Muscle layer of colon (tissue), 2 donors: ENCODE results near the gene SYNDIG1L.

Source experiments
- H3K27ac ChIP-seq: one replicate; pipeline ENCODE4 v1.7.0; 2013; ENCODE audit warnings: low read depth, mild to moderate bottlenecking, low read length, moderate library complexity
- H3K27me3 ChIP-seq, 2 donors: one replicate each; pipeline ENCODE4 v1.7.0; 2013; ENCODE audit warnings: low read length in 2 of 2, mild to moderate bottlenecking in 2 of 2; ENCODE audit not compliant: insufficient read depth in 2 of 2, control insufficient read depth in 1 of 2
- H3K36me3 ChIP-seq: one replicate; pipeline ENCODE4 v1.7.0; 2013; ENCODE audit warnings: mild to moderate bottlenecking, low read length; ENCODE audit not compliant: insufficient read depth
- H3K4me1 ChIP-seq: one replicate; pipeline ENCODE4 v1.7.0; 2013; ENCODE audit warnings: mild to moderate bottlenecking, low read length; ENCODE audit not compliant: insufficient read depth
- H3K4me3 ChIP-seq, 2 donors: one replicate each; pipeline ENCODE4 v1.7.0; 2013; ENCODE audit warnings: low read length in 2 of 2, low read depth in 1 of 2, mild to moderate bottlenecking in 1 of 2, moderate library complexity in 1 of 2
- H3K9ac ChIP-seq: one replicate; pipeline ENCODE4 v1.7.0; 2013; ENCODE audit warnings: low read length
- H3K9me3 ChIP-seq: one replicate; pipeline ENCODE4 v1.7.0; 2013; ENCODE audit warnings: mild to moderate bottlenecking, low read length
- donor health status: abdominal sarcoma.
- donor health status: Adenocarcinoma of cecum.

The SYNDIG1L gene

GRCh38 chr14:74380845-74381244, 45.2 kb downstream of the SYNDIG1L start:
- H3K4me1 ChIP-seq = no peaks in the 10 kb centered on the region
- no peak overlapping the region for H3K27ac ChIP-seq
- H3K4me3 ChIP-seq = no peak overlapping the region
- no peaks in the 10 kb centered on the region for H3K27me3 ChIP-seq
- H3K9me3 ChIP-seq = no peaks in the 10 kb centered on the region
- no peaks in the 10 kb centered on the region for H3K36me3 ChIP-seq
- no peak overlapping the region for H3K9ac ChIP-seq

DNA sequence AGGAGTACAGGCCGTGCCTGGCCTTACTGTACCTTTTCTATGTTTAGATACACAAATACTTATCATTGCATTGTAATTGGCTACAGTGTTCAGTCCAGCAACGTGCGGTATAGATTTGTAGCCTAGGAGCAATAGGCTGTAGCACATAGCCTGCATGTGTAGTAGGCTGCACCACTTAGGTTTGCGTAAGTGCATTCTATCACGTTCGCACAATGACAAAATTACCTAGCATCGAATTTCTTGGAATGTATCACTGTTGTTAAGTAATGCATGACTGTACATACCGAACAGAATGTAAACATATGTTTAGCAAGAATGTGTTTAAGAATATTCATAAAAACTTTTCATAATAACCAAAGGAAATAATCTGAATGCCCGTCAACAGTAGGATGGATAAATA, 45.8 kb downstream of the SYNDIG1L start:
- Histone ChIP-seq H3K4me3 (no peak overlapping the region), H3K9me3 (no peaks in the 10 kb centered on the region), H3K36me3 (no peaks in the 10 kb centered on the region), H3K27ac (no peak overlapping the region), H3K9ac (no peak overlapping the region), H3K4me1 (no peaks in the 10 kb centered on the region), H3K27me3 (no peaks in the 10 kb centered on the region)

DNA sequence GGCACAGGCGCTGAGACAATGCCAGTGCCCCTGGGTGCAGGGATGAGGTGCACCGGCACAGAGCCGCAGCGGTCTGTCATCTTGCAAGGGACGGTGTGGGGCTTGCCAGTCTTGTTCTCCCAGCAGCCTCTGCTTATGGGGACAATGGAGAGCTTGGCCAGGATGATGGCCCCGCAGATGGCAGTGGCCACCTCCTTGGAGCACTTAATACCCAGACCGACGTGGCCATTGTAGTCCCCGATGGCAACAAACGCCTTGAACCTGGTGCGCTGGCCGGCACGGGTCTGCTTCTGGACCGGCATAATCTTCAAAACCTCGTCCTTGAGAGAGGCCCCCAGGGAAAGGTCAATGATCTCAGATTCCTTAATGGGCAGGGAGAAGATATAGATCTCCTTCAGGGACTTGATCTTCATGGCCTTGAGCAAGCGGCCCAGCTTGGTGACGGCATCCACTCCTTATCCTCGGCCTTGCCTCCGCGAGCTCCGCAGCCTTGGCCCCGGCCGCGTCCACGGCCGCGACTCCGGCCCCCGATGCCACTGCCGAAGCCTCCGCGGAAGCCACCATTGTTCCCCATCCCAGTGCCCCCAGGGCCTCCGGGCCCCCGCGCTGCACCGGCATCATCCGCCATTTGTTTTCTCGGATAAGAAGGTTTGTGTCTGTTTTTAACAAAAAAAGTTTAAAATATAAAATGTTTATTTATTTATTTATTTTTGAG, 47.9 kb downstream of the SYNDIG1L start:
- no peaks in the 10 kb centered on the region for H3K4me1 ChIP-seq
- no peaks in the 10 kb centered on the region for H3K9me3 ChIP-seq
- H3K9ac ChIP-seq = no peak overlapping the region
- no peak overlapping the region for H3K27ac ChIP-seq
- no peaks in the 10 kb centered on the region for H3K36me3 ChIP-seq
- no peaks in the 10 kb centered on the region for H3K27me3 ChIP-seq
- no peak overlapping the region for H3K4me3 ChIP-seq

DNA sequence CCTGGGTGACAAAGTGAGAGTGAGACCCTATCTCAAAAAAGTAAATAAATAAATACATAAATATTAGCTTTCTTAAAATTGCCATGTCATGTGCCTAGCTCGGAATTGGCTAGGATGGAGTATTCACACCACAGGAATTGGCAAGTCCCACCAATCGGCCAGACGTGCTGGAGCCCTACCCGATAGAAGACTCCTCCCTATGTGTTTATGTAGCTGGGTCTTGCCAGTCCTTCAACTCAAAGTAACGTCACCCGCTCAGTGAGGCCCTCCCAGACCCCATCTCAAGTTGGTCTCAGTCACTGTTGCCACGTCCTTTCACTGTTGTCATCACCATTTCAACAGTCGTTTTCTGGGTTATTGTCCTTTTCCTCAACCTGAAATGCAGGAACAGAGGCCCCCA, 57.6 kb downstream of the SYNDIG1L start:
- peaks cover 0 to 6% of the 10 kb centered on the region in 2 donors for H3K27me3 ChIP-seq
- H3K9me3 ChIP-seq = no peaks in the 10 kb centered on the region
- no peaks in the 10 kb centered on the region for H3K4me1 ChIP-seq
- no peaks in the 10 kb centered on the region for H3K36me3 ChIP-seq
- H3K9ac ChIP-seq = no peak overlapping the region
- H3K27ac ChIP-seq = no peak overlapping the region
- H3K4me3 ChIP-seq = no peak overlapping the region

DNA sequence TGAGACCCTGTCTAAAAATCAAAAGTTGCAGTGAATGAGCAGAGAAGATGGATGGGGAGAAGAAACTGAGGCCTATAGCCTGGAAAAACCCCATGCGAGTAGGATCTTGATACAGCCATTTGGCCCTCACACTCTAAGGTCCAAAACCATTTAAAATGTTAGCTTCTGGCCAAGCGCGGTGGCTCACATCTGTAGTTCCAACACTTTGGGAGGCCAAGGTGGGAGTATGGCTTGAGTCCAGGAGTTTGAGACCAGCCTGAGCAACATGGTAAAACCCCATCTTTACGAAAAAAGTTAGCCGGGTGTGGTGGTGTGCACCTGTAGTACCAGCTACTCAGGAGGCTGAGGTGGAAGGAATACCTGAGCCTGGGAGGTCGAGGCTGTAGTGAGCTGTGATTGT, 58.0 kb downstream of the SYNDIG1L start:
- H3K9ac ChIP-seq = no peak overlapping the region
- H3K27me3 ChIP-seq = peaks cover 0 to 6% of the 10 kb centered on the region in 2 donors
- H3K36me3 ChIP-seq = no peaks in the 10 kb centered on the region

DNA sequence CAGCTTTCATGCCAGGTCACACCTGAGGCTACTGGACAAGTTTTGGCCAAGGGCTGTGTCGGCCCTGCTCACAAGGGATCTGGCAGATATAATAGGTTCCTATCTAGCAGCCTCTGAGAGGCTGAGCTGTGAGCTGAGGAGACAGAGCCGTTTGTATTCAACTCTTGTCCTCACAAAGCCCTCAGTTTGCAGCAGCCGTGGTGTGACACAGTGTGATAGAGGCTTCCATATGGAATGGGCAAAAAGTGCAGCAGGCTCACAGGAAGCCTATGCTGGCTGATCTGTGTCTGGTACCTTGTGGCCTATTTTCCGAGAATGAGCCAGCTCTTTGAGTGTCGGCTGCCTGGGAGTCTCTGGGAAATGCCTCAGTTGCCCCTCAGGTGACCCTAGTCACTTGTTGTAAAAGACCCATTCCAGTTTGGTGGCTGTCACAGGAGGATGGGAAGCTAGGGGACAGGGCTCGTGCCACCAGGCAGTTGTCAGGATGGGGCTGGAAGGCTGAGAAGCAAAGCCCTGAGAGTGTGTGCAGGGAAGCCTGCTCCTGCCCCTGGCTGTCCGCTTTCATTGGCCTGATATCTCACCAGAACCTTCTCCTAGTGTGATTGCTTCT, 61.6 kb downstream of the SYNDIG1L start:
- Histone ChIP-seq H3K36me3 (no peaks in the 10 kb centered on the region), H3K27ac (no peak overlapping the region), H3K4me1 (no peaks in the 10 kb centered on the region), H3K27me3 (peaks cover 0 to 6% of the 10 kb centered on the region in 2 donors), H3K9ac (no peak overlapping the region), H3K9me3 (no peaks in the 10 kb centered on the region), H3K4me3 (no peak overlapping the region)

More for the DNA sequence above, 58.0 kb downstream of the SYNDIG1L start:
- Histone ChIP-seq H3K9me3 (no peaks in the 10 kb centered on the region), H3K4me1 (no peaks in the 10 kb centered on the region), H3K27ac (no peak overlapping the region), H3K4me3 (no peak overlapping the region)

DNA sequence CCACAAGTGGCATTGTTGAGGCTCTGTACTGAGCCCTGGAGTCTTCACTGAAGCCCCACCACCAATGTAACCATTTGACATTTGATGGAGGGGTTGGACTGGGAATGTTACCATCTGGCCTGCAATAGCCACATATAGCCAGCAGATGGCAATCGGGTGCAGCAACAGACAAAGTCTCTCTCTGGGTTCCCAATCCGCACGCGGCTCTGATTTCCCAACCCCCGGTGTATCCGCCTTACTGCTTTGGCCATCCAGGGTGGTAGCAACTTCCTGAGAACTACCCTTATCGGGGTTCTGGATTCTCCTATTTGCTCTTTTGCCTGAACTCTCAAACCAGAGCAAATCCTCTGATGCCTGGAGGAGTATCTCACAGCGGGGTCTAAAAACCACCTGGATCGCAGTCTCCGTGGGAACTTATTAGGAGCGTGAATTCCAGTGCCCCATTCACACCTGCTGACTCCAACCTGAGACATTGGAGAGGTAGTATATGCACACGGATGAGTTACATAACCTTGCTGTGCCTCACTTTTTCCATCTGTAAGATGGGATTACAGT, 63.6 kb downstream of the SYNDIG1L start:
- Histone ChIP-seq H3K27me3 (peaks cover 0 to 6% of the 10 kb centered on the region in 2 donors), H3K27ac (no peak overlapping the region), H3K9ac (no peak overlapping the region)

DNA sequence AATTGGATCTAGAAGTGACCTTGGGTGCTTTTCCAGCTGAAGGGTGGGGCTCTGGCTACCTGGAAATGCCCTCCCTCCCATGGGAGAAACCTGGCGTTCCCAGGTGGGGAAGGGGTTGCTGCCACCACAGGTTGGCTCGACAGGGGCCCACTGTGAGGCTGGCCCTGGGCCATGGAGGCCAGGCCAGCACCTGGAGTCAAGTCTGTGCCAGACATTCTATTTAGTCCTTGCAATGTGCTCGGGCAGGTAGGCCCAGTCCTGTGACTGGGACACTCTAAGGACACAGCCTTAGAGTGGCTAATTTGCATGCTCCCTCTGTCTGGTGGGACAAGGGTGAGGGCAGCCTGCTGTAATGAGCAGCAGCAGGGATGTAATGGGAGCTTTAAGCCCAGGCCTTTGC, 65.8 kb downstream of the SYNDIG1L start:
- Histone ChIP-seq H3K27ac (no peak overlapping the region), H3K4me3 (no peak overlapping the region), H3K4me1 (no peaks in the 10 kb centered on the region), H3K9me3 (no peaks in the 10 kb centered on the region), H3K36me3 (no peaks in the 10 kb centered on the region), H3K27me3 (peaks cover 0 to 6% of the 10 kb centered on the region in 2 donors), H3K9ac (no peak overlapping the region)

More for the DNA sequence above, 63.6 kb downstream of the SYNDIG1L start:
- H3K4me1 ChIP-seq = no peaks in the 10 kb centered on the region
- no peaks in the 10 kb centered on the region for H3K36me3 ChIP-seq
- H3K9me3 ChIP-seq = no peaks in the 10 kb centered on the region
- no peak overlapping the region for H3K4me3 ChIP-seq

GRCh38 chr14:74358176-74358829, 67.7 kb downstream of the SYNDIG1L start:
- no peak overlapping the region for H3K9ac ChIP-seq
- no peaks in the 10 kb centered on the region for H3K4me1 ChIP-seq
- no peaks in the 10 kb centered on the region for H3K27me3 ChIP-seq
- H3K27ac ChIP-seq = no peak overlapping the region
- H3K4me3 ChIP-seq = no peak overlapping the region
- H3K36me3 ChIP-seq = no peaks in the 10 kb centered on the region
- H3K9me3 ChIP-seq = no peaks in the 10 kb centered on the region

GRCh38 chr14:74357585-74357984, 68.4 kb downstream of the SYNDIG1L start:
- H3K4me1 ChIP-seq = no peaks in the 10 kb centered on the region
- no peak overlapping the region for H3K9ac ChIP-seq
- no peaks in the 10 kb centered on the region for H3K27me3 ChIP-seq
- no peaks in the 10 kb centered on the region for H3K36me3 ChIP-seq
- no peaks in the 10 kb centered on the region for H3K9me3 ChIP-seq
- H3K27ac ChIP-seq = no peak overlapping the region
- no peak overlapping the region for H3K4me3 ChIP-seq

- Histone ChIP-seq H3K4me1 (no peaks in the 10 kb centered on the region), H3K27ac (no peak overlapping the region), H3K27me3 (no peaks in the 10 kb centered on the region)
Measured at GRCh38 chr14:74356892-74357575, 69.0 kb downstream of the SYNDIG1L start.

More at GRCh38 chr14:74356892-74357575, 69.0 kb downstream of the SYNDIG1L start:
- Histone ChIP-seq H3K4me3 (no peak overlapping the region), H3K9ac (no peak overlapping the region), H3K9me3 (no peaks in the 10 kb centered on the region), H3K36me3 (no peaks in the 10 kb centered on the region)
